GM18907 (cell line): ENCODE results near the gene RAD52.

Experiments
- ATAC-seq: cut with Tn5 transposase; IDR thresholded peaks from one replicate; pipeline ENCODE4 v1.9.1; 2021; ENCODE audit warnings: mild to moderate bottlenecking, moderate library complexity; ENCODE audit not compliant: unreplicated experiment

Gene RAD52

DNA sequence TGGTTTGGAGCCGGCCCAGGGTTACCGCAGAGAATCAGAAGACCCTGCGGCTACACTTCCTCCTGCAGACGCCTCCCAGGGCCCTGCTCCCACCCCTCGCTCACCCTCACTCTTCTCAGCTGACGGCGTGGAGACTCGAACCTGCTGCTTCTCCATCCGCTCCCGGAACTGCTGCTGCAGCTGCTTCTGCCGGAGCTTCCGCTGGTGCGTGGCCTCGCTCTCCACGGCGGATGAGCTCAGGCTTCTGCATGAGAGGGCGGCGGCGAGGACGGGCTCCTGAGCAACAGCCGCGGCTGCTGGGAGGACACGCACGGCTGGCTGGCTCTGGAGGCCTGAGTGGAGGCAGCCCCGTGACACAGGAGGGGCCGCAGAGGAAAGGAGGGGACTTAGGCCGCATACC lies 33.3 kb downstream of the RAD52 start:
- ATAC-seq: no peak

DNA sequence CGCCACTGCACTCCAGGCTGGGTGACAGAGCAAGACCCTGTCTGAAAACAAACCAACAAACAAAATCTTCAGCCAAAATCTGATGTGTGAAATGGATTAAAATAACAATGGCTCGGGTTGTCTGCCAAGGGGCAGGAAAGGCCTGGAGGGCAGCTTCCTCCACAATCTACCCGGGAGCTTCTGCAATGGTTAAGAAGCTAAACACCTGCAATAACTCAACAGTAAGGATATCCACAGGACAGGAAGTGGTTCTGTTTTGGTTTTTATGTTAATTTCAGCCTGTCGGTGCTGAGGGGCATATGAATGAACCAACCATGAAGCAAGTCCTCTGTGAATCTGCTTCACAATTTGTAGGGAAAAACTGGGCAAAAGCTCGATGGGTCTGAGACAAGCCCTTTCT lies 34.4 kb downstream of the RAD52 start:
- ATAC-seq: no peak

DNA sequence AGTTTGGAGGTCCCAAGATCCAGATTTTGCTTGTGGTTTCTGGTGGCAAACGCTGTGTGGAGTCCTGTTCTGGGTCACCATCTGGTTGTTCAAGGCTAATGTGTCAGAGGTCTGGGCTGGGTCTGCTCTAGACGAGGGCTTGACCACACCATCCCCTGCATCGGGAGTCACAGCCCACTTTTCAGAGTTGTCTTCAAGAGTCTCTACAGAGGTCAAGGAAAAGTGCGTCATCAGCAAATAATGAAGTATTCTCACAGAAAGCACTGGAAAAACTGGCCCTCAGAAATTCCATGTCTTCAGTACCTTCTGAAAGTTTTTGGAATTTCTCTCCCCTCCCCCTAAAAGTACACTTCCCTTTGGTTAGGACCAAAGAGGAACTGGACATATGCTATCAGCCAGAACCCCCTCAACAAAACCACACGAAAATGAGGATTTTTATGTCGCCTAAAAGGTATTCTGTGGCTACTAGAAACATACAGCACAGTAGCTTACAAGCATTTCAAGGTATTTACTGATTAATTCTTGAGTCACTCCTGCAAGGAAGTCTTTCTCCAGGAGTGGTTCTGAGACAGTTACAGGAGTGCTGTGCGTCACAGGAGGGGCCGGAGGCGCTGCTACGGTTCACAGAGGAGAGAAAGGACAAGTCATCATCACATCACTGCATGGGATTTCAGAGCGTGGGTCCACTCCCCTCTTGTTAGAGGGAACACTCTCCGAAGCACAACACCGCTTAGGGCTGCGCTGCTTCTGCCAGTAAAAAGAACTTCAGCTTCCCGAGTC lies 35.4 kb downstream of the RAD52 start:
- ATAC-seq: no peak

DNA sequence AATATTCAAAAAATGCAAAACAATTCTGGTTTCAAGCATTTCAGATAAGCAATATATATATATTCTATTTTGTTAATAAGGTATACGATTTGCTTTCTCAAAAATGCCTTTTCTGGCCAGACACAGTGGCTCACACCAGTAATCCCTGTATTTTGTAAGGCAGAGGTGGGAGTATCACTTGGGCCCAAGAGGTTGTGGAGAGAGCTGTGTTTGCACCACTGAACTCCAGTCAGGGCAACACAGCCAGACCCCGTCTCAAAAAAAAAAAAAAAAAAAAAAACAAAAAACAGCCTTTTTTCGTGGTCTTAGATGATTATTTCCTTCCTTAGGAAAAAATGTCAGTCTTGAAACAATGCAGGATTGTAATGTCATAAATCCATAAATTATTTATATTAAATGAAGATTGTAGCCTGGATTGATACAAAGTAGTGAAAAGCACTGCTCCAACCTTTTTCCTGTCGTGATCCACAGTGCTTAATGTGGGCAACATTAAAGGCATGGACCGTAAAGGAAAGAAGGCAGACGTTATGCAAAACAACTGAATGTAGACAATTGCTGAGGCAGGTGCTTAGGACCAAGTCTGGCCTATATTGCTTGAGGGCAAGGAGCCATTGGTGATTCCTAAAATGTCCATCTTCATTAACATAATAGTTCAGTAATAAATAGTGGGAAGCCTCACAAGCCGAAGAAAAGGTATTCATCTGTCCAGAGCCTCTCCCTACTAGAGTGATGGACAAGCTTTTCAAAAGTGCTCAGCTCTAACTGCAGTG lies 36.8 kb downstream of the RAD52 start:
- ATAC-seq: no peak

- ATAC-seq: no peak
Observed at GRCh38 chr12:911191-911826, 38.2 kb downstream of the RAD52 start.

DNA sequence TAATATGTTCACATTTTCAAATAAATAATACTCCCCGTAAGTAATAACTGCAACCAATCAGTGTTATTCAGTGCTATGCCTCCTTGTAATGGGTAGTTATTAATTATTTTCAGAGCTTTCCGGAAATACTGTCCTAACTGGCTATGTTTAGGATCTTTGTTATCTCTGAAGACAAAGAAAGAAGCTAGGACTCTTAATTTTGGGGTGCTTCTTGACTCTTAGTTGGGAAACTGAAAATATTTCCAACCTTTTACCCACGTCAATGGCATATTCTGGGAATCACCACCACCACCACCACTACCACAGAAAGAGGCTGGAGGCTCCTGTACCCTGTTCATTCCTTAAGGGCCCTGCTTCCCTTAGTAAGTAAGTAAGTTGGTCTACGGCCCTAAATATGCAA lies 39.1 kb downstream of the RAD52 start:
- ATAC-seq: no peak

DNA sequence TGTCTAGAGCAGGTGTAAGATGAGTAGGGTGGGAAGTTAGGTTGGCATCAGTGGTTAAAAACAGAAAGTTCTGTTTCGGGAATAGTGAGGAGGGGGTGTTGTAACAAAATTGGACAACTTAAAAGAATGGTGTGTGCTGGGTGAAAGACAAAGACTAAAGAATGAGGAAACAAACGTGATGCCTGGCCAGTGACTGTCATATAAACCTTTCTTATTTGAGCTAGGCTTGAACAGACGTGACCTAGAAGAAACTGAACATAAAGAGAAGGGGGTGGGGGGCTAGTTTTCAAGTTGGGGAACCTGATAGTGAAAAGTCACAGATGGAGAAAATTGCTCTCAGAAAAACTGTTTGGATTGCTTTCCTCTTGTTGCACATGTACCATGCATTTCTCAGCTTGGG lies 39.6 kb downstream of the RAD52 start:
- no peak for ATAC-seq

DNA sequence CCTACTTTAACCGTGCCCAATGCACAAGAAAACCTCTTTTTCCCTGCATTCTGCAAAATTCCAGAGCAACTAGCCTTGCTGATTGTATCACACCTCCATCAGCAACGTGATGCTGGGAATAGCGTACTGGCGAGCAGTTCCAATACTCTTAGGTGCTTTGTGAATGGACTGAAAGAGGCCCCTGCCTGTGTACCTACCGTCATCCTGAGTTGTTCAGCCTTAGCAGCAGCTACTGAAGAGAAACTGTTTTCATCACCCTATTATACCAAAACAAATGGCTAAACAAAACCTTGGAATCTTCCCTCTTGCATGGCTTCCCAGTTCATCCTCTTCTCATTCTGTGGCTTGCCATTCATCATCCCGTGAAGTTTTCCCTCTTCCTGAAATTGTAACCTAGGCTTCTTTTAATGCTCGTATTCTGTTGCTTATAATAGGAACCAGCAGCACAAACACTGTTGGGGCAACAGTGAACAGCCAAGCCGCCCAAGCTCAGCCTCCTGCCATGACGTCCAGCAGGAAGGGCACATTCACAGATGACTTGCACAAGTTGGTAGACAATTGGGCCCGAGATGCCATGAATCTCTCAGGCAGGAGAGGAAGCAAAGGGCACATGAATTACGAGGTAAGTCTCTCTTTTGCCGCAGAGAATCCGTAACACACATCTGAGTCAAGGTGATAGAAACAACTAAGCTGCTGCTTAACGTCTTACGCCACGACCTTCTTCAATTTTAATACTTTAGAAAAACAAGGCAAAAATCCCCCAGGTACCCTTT lies 41.9 kb downstream of the RAD52 start:
- no peak for ATAC-seq

GRCh38 chr12:906062-906585 lies 43.4 kb downstream of the RAD52 start:
- ATAC-seq: no peak

DNA sequence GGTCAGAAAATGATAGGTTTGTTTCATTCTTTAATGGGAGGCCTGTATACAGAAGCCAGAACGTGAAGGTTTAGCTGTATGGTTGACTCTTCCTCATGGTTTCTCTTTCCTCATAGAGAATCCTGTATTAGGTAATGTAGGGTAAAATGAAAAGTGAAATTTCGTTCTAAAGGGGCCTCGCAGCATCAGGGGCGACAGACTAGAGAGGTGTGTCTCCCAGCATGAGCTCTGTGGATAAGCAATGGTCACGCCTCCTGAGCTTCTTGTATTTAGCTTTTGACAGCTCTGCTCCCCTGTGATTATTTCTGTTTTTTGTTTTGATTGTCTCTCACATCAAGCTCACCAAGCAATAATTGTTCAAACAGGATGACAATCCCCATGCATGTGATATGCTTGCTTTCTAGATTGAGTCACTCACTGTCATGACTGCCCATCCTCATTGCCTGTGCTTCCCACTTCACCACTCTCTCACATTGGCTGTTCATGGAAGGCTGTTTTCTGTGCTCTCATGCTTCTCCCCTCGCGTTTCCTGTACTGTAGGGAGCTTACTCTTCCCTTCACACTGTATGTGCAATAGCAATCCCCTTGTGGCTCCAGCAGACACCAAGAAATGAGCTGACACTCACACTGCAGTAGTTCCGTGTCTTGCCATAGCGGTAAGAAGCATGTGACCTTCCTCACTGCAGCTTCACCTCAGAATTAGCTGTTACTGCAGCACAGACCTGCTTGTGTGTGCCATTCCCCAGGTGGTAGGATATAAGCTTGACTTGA lies 44.0 kb downstream of the RAD52 start:
- no peak for ATAC-seq

DNA sequence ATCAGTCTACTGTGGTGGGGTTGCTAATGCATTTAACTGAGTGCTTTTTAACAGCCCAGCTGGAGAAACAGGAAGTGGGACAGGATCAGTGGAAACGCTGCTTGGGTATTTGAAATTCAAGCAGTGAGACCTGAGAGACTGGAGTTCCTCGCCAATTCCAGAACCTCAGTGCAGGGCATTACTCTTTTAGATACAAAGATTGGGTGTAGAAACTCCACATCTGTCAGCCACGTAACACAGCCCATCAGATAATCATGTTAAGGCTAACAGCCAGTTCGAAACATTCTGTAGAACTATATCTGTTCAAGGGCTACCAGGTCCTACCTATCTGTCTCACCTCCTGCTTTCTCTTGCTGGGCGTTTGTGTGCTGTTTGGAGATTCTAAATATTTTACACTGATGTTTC lies 45.5 kb downstream of the RAD52 start:
- no peak for ATAC-seq

DNA sequence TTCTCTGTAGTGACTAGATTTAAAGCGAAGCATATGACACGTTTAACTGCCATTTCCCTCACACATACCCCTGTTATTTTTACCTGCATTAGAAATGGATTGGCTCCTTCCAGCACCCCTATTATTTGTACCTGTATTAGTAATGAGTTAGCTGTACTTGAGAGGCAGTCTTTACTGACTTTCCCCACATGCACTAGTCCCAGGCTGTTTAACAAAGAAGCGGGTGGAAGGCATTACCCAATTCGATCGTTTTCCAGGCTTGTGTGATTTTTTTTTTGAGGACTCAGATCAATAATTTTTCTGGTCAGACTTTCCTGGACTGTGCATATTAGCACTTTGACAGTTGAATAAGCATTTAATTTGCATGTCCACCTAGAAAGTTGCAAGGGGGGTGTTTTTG lies 46.4 kb downstream of the RAD52 start:
- ATAC-seq: no peak

GRCh38 chr12:902581-902980 lies 46.9 kb downstream of the RAD52 start:
- ATAC-seq: no peak

DNA sequence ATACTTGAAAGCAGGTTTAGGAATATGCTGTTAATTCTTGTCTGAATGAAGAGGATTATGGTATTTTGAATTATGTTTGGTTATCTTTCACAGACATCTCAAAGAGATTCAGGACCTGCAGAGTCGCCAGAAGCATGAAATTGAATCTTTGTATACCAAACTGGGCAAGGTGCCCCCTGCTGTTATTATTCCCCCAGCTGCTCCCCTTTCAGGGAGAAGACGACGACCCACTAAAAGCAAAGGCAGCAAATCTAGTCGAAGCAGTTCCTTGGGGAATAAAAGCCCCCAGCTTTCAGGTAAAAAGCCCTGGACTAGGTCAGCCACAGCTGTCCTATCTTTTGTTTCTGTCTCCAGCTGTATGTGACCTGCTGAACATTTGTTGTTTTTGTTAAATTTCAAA lies 52.1 kb downstream of the RAD52 start:
- no peak for ATAC-seq

DNA sequence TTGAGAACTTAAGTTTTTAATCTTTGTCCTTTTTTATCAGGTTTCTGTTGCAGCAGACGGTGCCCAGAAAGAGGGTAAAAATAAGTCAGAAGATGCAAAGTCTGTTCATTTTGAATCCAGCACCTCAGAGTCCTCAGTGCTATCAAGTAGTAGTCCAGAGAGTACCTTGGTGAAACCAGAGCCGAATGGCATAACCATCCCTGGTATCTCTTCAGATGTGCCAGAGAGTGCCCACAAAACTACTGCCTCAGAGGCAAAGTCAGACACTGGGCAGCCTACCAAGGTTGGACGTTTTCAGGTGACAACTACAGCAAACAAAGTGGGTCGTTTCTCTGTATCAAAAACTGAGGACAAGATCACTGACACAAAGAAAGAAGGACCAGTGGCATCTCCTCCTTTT lies 53.5 kb downstream of the RAD52 start:
- no peak for ATAC-seq

- ATAC-seq: no peak
Observed at GRCh38 chr12:894226-894625, 55.3 kb downstream of the RAD52 start.

DNA sequence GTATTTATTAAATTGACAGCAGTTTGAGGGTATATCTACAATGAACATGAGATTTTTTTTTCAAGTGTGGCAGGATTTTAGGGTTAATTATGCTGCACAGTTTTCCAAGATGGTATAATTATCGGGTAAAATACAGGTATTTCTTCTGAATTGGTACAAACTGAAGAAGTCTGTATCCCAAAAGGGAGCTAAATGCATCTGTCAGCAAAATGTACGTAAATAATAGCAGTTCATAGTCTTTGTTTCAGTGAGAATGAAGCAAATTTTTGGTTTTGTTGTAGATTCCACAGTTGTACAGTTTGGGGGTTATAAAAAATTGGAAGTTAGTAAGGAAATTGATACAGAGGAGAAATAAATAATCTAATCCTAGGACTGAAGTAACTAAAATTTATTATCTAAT lies 63.3 kb downstream of the RAD52 start:
- ATAC-seq: no peak

DNA sequence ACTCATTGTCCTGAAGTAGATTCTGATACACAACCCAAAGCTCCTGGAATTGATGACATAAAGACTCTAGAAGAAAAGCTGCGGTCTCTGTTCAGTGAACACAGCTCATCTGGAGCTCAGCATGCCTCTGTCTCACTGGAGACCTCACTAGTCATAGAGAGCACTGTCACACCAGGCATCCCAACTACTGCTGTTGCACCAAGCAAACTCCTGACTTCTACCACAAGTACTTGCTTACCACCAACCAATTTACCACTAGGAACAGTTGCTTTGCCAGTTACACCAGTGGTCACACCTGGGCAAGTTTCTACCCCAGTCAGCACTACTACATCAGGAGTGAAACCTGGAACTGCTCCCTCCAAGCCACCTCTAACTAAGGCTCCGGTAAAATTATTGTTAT lies 63.8 kb downstream of the RAD52 start:
- ATAC-seq: no peak

GRCh38 chr12:884746-885414 lies 64.6 kb downstream of the RAD52 start:
- ATAC-seq: no peak

GRCh38 chr12:880656-881055 lies 68.8 kb downstream of the RAD52 start:
- ATAC-seq: no peak
